WTC11 (cell line): ENCODE data around the gene SCYL1. TPM values are rescaled to one million over a fixed set of nuclear protein-coding genes. Genes with fewer than 3 reads are reported as not detected.

Source experiments
- ATF1 ChIP-seq: sonication (generic); formaldehyde crosslinking; IDR thresholded peaks from 2 replicates; pipeline ENCODE4 v1.8.1; 2023; ENCODE audit warnings: mild to moderate bottlenecking, moderate library complexity, missing genetic modification reagents
- ATF2 ChIP-seq: sonication (generic); formaldehyde crosslinking; IDR thresholded peaks from 2 replicates; pipeline ENCODE4 v1.8.1; 2022; ENCODE audit warnings: low read depth, missing genetic modification reagents, borderline replicate concordance
- CREB1 ChIP-seq: sonication (generic); formaldehyde crosslinking; IDR thresholded peaks from 2 replicates; pipeline ENCODE4 v1.8.0; 2023; ENCODE audit warnings: mild to moderate bottlenecking, missing genetic modification reagents
- CTCF ChIP-seq: fragments of 200-600 bp; IDR thresholded peaks from 2 replicates; pipeline ENCODE4 v1.8.0; 2022; ENCODE audit warnings: antibody characterized with exemption
- E2F5 ChIP-seq: sonication (generic); formaldehyde crosslinking; IDR thresholded peaks from 2 replicates; pipeline ENCODE4 v1.8.1; 2022; ENCODE audit warnings: mild to moderate bottlenecking, moderate library complexity, missing genetic modification reagents
- ETV6 ChIP-seq: sonication (generic); formaldehyde crosslinking; IDR thresholded peaks from 2 replicates; pipeline ENCODE4 v1.8.1; 2022; ENCODE audit warnings: mild to moderate bottlenecking, missing genetic modification reagents
- GABPB1 ChIP-seq: sonication (generic); formaldehyde crosslinking; IDR thresholded peaks from 2 replicates; pipeline ENCODE4 v1.8.1; 2023; ENCODE audit warnings: mild to moderate bottlenecking, missing genetic modification reagents
- HMGA2 ChIP-seq: fragments of 250-450 bp; sonication (Bioruptor Pico); IDR thresholded peaks from 2 replicates; pipeline ENCODE4 v1.4.0; 2021; ENCODE audit warnings: mild to moderate bottlenecking, moderate library complexity
- HMGXB4 ChIP-seq: sonication (generic); formaldehyde crosslinking; IDR thresholded peaks from 2 replicates; pipeline ENCODE4 v1.8.1; 2023; ENCODE audit warnings: mild to moderate bottlenecking, moderate library complexity, missing genetic modification reagents
- IRF2 ChIP-seq: sonication (generic); formaldehyde crosslinking; IDR thresholded peaks from 2 replicates; pipeline ENCODE4 v1.8.0; 2022; ENCODE audit warnings: low read depth, missing genetic modification reagents, borderline replicate concordance
- JAZF1 ChIP-seq: fragments of 250-450 bp; sonication (Bioruptor Pico); IDR thresholded peaks from 2 replicates; pipeline ENCODE4 v1.9.0; 2021; ENCODE audit warnings: moderate library complexity, mild to moderate bottlenecking, inconsistent platforms
- MXD4 ChIP-seq: fragments of 250-450 bp; sonication (Bioruptor Pico); IDR thresholded peaks from 2 replicates; pipeline ENCODE4 v1.8.0; 2021; ENCODE audit warnings: mild to moderate bottlenecking, moderate library complexity, borderline replicate concordance
- PREB ChIP-seq: sonication (generic); formaldehyde crosslinking; IDR thresholded peaks from 2 replicates; pipeline ENCODE4 v1.8.1; 2022; ENCODE audit warnings: mild to moderate bottlenecking, missing genetic modification reagents, moderate library complexity, borderline replicate concordance
- RELA ChIP-seq: sonication (generic); formaldehyde crosslinking; IDR thresholded peaks from 2 replicates; pipeline ENCODE4 v1.8.1; 2022; ENCODE audit warnings: missing genetic modification reagents, mild to moderate bottlenecking, borderline replicate concordance
- RORB ChIP-seq: fragments of 250-450 bp; sonication (Bioruptor Pico); IDR thresholded peaks from 2 replicates; pipeline ENCODE4 v1.9.0; 2021; ENCODE audit warnings: mild to moderate bottlenecking
- SMAD3 ChIP-seq: sonication (generic); formaldehyde crosslinking; IDR thresholded peaks from 2 replicates; pipeline ENCODE4 v1.8.0; 2022; ENCODE audit warnings: missing genetic modification reagents, mild to moderate bottlenecking, borderline replicate concordance
- TCF7 ChIP-seq: sonication (generic); formaldehyde crosslinking; IDR thresholded peaks from 2 replicates; pipeline ENCODE4 v1.8.0; 2022; ENCODE audit warnings: mild to moderate bottlenecking, low read depth, missing genetic modification reagents, moderate library complexity
- TEAD4 ChIP-seq: sonication (generic); formaldehyde crosslinking; IDR thresholded peaks from 2 replicates; pipeline ENCODE4 v1.8.0; 2022; ENCODE audit warnings: mild to moderate bottlenecking, missing genetic modification reagents
- USF1 ChIP-seq: sonication (generic); formaldehyde crosslinking; IDR thresholded peaks from 2 replicates; pipeline ENCODE4 v1.8.0; 2022; ENCODE audit warnings: mild to moderate bottlenecking, missing genetic modification reagents
- ZNF121 ChIP-seq: sonication (generic); formaldehyde crosslinking; IDR thresholded peaks from 2 replicates; pipeline ENCODE4 v1.8.0; 2023; ENCODE audit warnings: missing genetic modification reagents
- ZNF219 ChIP-seq: sonication (generic); formaldehyde crosslinking; IDR thresholded peaks from 2 replicates; pipeline ENCODE4 v1.8.0; 2023; ENCODE audit warnings: missing genetic modification reagents, mild to moderate bottlenecking, borderline replicate concordance
- ZNF425 ChIP-seq: fragments of 250-450 bp; sonication (Bioruptor Pico); conservative IDR thresholded peaks from 2 replicates; pipeline ENCODE4 v1.9.0; 2021; ENCODE audit warnings: mild to moderate bottlenecking
- ZNF671 ChIP-seq: fragments of 250-450 bp; sonication (Bioruptor Pico); IDR thresholded peaks from 2 replicates; pipeline ENCODE4 v1.8.0; 2021; ENCODE audit warnings: mild to moderate bottlenecking
- total RNA-seq: library from RNA; stranded (reverse); gene quantifications from 3 replicates; pipeline ENCODE4 v1.2.3, GENCODE V29; 2021
- TF ChIP-seq, protein P1 (sequence below): sonication (generic); formaldehyde crosslinking; IDR thresholded peaks from 2 replicates; pipeline ENCODE4 v1.8.1; 2022; ENCODE audit warnings: missing genetic modification reagents, borderline replicate concordance
- TF ChIP-seq, protein P2 (sequence below): sonication (generic); formaldehyde crosslinking; IDR thresholded peaks from 2 replicates; pipeline ENCODE4 v1.8.1; 2023; ENCODE audit warnings: mild to moderate bottlenecking, missing genetic modification reagents

SCYL1 gene
- total RNA-seq, 1 experiment from 2014 or later: 76.8 TPM

DNA sequence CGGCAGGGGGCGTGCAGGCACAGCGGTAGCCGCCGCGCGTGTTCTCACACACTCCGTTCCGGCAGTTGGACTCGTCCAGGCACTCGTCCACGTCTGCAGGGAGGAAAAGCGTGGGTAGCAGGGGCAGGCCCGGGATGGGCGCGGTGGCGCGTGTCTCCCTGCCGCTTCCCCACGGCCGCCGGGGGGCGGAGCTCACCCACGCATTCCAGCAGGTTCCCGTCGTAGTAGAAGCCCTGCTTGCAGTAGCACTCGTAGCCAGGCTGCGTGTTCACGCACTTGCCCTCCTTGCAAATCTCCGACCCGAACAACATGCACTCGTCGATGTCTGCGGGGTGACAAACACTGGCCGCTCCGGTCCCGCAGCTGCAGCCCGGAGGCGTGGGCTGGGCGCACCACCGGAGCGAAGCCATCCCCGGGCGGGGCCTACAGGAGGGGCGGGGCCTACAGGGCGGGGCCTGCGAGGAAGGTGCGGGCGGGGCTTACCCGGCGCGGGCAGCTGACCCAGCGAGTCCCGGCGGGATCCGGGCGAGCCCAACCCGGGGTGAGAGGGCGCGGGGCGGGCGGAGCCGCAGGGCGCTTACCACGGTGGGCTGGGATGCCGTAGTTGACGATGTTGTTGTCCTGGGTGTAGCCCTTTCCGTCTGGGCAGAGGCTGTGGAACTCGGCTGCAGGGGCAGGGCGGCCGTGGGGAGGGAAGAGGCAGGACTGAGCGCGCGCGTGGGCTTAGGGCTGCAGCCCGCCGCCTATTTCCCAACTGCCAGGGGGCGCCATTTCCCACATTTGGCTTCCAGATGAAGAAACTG lies 15.6 kb downstream of the SCYL1 start (continued):
- TF ChIP-seq, protein P1, sequence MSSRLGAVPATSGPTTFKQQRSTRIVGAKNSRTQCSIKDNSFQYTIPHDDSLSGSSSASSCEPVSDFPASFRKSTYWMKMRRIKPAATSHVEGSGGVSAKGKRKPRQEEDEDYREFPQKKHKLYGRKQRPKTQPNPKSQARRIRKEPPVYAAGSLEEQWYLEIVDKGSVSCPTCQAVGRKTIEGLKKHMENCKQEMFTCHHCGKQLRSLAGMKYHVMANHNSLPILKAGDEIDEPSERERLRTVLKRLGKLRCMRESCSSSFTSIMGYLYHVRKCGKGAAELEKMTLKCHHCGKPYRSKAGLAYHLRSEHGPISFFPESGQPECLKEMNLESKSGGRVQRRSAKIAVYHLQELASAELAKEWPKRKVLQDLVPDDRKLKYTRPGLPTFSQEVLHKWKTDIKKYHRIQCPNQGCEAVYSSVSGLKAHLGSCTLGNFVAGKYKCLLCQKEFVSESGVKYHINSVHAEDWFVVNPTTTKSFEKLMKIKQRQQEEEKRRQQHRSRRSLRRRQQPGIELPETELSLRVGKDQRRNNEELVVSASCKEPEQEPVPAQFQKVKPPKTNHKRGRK: no peak
- TF ChIP-seq USF1 (CRISPR knock-in tag): peak; percentile 31; the same call in 1 of the 2 replicates
- no peak for TF ChIP-seq ZNF219 (CRISPR knock-in tag)
- TF ChIP-seq GABPB1 (CRISPR knock-in tag): no peak
- no peak for TF ChIP-seq ZNF671 (CRISPR knock-in tag)
- no peak for TF ChIP-seq RELA (CRISPR knock-in tag)
- no peak for TF ChIP-seq ZNF425
- TF ChIP-seq MXD4 (CRISPR knock-in tag): no peak
- 0 out of 2 replicates have a peak, but pooled peaks have one; percentile 44 for TF ChIP-seq ATF1 (CRISPR knock-in tag)
- TF ChIP-seq, protein P2, sequence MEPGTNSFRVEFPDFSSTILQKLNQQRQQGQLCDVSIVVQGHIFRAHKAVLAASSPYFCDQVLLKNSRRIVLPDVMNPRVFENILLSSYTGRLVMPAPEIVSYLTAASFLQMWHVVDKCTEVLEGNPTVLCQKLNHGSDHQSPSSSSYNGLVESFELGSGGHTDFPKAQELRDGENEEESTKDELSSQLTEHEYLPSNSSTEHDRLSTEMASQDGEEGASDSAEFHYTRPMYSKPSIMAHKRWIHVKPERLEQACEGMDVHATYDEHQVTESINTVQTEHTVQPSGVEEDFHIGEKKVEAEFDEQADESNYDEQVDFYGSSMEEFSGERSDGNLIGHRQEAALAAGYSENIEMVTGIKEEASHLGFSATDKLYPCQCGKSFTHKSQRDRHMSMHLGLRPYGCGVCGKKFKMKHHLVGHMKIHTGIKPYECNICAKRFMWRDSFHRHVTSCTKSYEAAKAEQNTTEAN (CRISPR knock-in tag): 0 out of 2 replicates have a peak, but pooled peaks have one; percentile 39
- no peak for TF ChIP-seq RORB (CRISPR knock-in tag)
- no peak for TF ChIP-seq CREB1 (CRISPR knock-in tag)
- TF ChIP-seq JAZF1 (CRISPR knock-in tag): no peak
- TF ChIP-seq ATF2 (CRISPR knock-in tag): no peak
- TF ChIP-seq HMGA2 (CRISPR knock-in tag): no peak
- peak; percentile 92 for TF ChIP-seq CTCF
- TF ChIP-seq IRF2 (CRISPR knock-in tag): no peak
- TF ChIP-seq HMGXB4 (CRISPR knock-in tag): peak; percentile 77
- TF ChIP-seq E2F5 (CRISPR knock-in tag): peak; percentile 57
- TF ChIP-seq TEAD4 (CRISPR knock-in tag): no peak
- no peak for TF ChIP-seq SMAD3
- TF ChIP-seq ETV6: no peak; the same call in 1 of the 2 replicates
- no peak for TF ChIP-seq TCF7 (CRISPR knock-in tag)
- TF ChIP-seq ZNF121 (CRISPR knock-in tag): no peak
- TF ChIP-seq PREB (CRISPR knock-in tag): no peak
